Measurements from ENCODE around the gene MAN2A1. TPM values are rescaled to one million over a fixed set of nuclear protein-coding genes. Genes with fewer than 3 reads are reported as not detected.

Gene MAN2A1
- total RNA-seq, 1 donor from 2014 or later, result 9.2 TPM

DNA sequence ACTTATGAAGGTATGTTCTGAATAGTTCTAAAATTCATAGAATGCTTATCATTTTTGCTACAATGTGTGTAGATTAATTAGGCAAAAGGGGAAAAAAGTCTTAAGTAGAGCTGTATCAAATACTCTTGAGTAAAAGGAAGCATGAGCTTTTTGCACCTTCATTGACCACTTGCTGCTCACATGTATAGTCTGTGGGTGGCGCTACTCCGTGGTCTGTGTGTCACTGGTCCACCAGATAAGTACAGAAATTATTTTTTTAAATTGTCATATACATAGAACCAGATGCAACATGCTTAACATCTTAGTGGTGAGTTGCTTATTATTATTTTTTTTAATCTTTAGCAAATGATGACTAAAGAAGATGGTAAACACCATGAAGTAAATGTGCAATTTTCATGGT lies 130.2 kb downstream of the MAN2A1 start:
- intact Hi-C loops (cut with micrococcal nuclease), result no loop called here
- H3K4me1 ChIP-seq, result no peaks in the 10 kb centered on the region
- no peak for TF ChIP-seq CTCF (IDR thresholded peaks at IDR 0.05; ENCODE audit: borderline replicate concordance)
- DNase-seq, result no peak
- peaks cover 61% of the 10 kb centered on the region for H3K36me3 ChIP-seq
- no peaks in the 10 kb centered on the region for H3K27me3 ChIP-seq (ENCODE audit: low read depth)
- H3K9me3 ChIP-seq (replicated peaks), result no peaks in the 10 kb centered on the region
- no peak overlapping the region for H3K27ac ChIP-seq (replicated peaks)
- no peak overlapping the region for H3K4me3 ChIP-seq

DNA sequence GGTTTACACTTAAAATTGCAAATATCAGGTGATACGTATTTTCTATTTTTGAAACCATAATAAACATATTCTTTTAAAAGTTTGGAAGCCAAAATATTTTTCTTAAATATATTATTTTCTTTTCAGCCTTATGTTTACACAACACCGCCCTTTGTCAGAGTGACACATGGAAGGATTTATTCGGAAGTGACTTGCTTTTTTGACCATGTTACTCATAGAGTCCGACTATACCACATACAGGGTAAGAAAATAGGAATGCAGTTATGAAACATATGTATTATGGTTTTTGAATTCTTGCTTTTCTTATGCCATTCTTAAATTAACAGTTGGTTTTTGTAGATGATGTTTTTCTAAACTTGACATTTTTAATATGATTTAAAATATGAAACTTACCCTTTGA lies 133.9 kb downstream of the MAN2A1 start:
- H3K9me3 ChIP-seq (replicated peaks), result no peaks in the 10 kb centered on the region
- no peak for TF ChIP-seq CTCF (IDR thresholded peaks at IDR 0.05; ENCODE audit: borderline replicate concordance)
- no peak overlapping the region for H3K4me3 ChIP-seq
- intact Hi-C loops (cut with micrococcal nuclease), result no loop called here
- H3K4me1 ChIP-seq, result no peaks in the 10 kb centered on the region
- DNase-seq, result no peak
- no peak overlapping the region for H3K27ac ChIP-seq (replicated peaks)
- H3K27me3 ChIP-seq (ENCODE audit: low read depth), result no peaks in the 10 kb centered on the region
- H3K36me3 ChIP-seq, result peaks cover 63% of the 10 kb centered on the region

DNA sequence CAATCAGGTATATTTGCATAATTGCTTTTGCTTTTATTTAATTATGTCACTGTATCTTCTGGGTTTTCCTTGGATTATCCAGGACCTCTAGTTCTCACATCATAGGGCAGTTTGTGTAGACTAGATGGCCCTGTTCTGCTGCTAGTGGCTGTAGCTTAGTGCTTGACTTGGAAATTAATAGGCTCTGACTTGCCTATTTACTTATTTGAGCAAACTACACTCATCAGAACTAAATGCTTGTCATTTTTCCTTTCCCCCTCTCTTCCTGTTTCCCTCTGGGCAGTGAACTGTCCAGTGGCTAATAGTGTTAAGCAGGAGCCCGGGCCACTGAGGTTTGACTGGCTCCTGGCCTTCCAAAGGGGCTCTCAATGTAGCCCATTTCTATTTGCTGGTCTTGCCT lies 135.7 kb downstream of the MAN2A1 start:
- Histone ChIP-seq H3K36me3 (peaks cover 44% of the 10 kb centered on the region), H3K9me3 (replicated peaks) (no peaks in the 10 kb centered on the region), H3K27me3 (ENCODE audit: low read depth) (no peaks in the 10 kb centered on the region), H3K4me3 (no peak overlapping the region), H3K27ac (replicated peaks) (no peak overlapping the region), H3K4me1 (no peaks in the 10 kb centered on the region)
- intact Hi-C loops (cut with micrococcal nuclease), result no loop called here
- DNase-seq, result no peak
- no peak for TF ChIP-seq CTCF (IDR thresholded peaks at IDR 0.05; ENCODE audit: borderline replicate concordance)

DNA sequence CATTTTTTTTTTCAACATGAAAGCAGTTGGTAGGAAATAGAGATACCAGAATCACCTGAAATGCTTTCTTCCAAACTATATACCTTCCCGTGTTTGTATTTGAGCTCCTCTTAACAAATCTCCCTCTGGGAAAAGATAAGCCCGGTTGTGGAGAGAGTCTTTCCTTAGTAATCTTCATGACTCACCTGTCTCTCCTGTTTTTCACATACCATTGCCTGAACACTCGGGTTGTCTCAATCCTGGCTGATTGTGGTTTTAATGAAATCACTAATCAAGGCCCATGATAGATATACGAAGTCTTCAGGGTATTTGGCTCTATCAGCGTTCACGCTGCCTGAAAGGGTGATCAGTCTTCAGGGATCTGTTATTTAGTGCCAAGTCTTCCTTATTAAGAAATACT lies 136.7 kb downstream of the MAN2A1 start:
- H3K36me3 ChIP-seq, result peaks cover 38% of the 10 kb centered on the region
- H3K27me3 ChIP-seq (ENCODE audit: low read depth), result no peaks in the 10 kb centered on the region
- H3K4me1 ChIP-seq, result no peaks in the 10 kb centered on the region
- no peak for TF ChIP-seq CTCF (IDR thresholded peaks at IDR 0.05; ENCODE audit: borderline replicate concordance)
- DNase-seq, result no peak
- H3K9me3 ChIP-seq (replicated peaks), result no peaks in the 10 kb centered on the region
- H3K4me3 ChIP-seq, result no peak overlapping the region
- intact Hi-C loops (cut with micrococcal nuclease), result no loop called here
- no peak overlapping the region for H3K27ac ChIP-seq (replicated peaks)

DNA sequence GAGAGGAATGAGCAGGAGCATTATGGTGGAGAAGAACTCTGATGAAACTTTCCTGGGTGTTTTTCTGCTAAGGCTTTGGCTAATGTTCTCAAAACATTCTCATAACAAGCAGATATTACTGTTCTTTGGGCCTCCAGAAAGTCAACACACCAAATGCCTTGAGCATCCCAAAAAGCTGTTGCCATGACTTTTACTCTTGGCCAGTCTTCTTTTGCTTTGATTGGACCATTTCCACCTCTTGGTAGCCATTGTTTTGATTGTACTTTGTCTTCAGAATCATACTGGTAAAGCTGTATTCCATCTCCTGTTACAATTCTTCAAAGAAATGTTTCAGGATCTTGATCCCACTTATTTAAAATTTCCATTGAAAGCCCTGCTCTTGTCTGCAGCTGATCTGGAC lies 139.6 kb downstream of the MAN2A1 start:
- intact Hi-C loops (cut with micrococcal nuclease), result no loop called here
- no peak for TF ChIP-seq CTCF (IDR thresholded peaks at IDR 0.05; ENCODE audit: borderline replicate concordance)
- Histone ChIP-seq H3K4me1 (no peaks in the 10 kb centered on the region), H3K4me3 (no peak overlapping the region), H3K27me3 (ENCODE audit: low read depth) (no peaks in the 10 kb centered on the region), H3K27ac (replicated peaks) (no peak overlapping the region), H3K36me3 (peaks cover 22% of the 10 kb centered on the region), H3K9me3 (replicated peaks) (no peaks in the 10 kb centered on the region)
- no peak for DNase-seq

Measured in left ventricle myocardium inferior (tissue), 1 donor.